AG04450 (cell line): ENCODE results near the gene GLRX. TPM values are rescaled to one million over a fixed set of nuclear protein-coding genes. Genes with fewer than 3 reads are reported as not detected.

Source experiments
- CTCF ChIA-PET: fragments of 300-600, 350-600 bp; formaldehyde crosslinking; extraction: SDS; loops from one replicate; lab custom pipeline; 2022; ENCODE audit warnings: antibody characterized with exemption, inconsistent platforms; lab: Charles Lee
- POLR2A ChIA-PET: fragments of 350-600 bp; formaldehyde crosslinking; extraction: SDS; loops from one replicate; lab custom pipeline; 2021; ENCODE audit warnings: antibody characterized with exemption, inconsistent platforms; lab: Yijun Ruan, JAX
- DNase-seq: peaks from one replicate; pipeline ENCODE4 v3.0.0-alpha.2; 2011; ENCODE audit warnings: low read depth, low spot score
- H3K27ac ChIP-seq: one replicate; pipeline ENCODE4 v1.5.1; 2012; ENCODE audit warnings: low read depth, low read length, control low read depth
- H3K27me3 ChIP-seq: one replicate; pipeline ENCODE4 v1.6.0; 2012; ENCODE audit warnings: low read length; ENCODE audit not compliant: control insufficient read depth, insufficient read depth
- H3K4me3 ChIP-seq: 2 replicates; pipeline ENCODE4 v1.5.1; 2011; ENCODE audit warnings: mild to moderate bottlenecking, low read depth, low read length, control low read depth
- H3K9me3 ChIP-seq: 2 replicates; pipeline ENCODE4 v1.5.1; 2012; ENCODE audit warnings: low read length; ENCODE audit not compliant: control insufficient read depth, insufficient read depth
- CTCF ChIP-seq: IDR thresholded peaks from 2 replicates; pipeline ENCODE4 v1.5.1; 2011; ENCODE audit warnings: low read depth, low read length, control low read depth, inconsistent platforms
- polyA plus RNA-seq: library from polyadenylated mRNA; depleted of rRNA; stranded (reverse); fragments of >200 nt; gene quantifications from 2 replicates; pipeline ENCODE4 v1.2.3, GENCODE V29; 2011; rRNA removed

Gene GLRX
- polyA plus RNA-seq, 1 experiment: 233 TPM

- H3K4me3 ChIP-seq: no peak overlapping the region
- no peaks in the 10 kb centered on the region for H3K9me3 ChIP-seq
- CTCF ChIA-PET: interaction anchor here (1.2 to 4.8 kb wide), 5 partner anchors 10 to 154 kb away, joined by 3 to 31 read pairs (median 5); no protein-coding TSS in a partner anchor
- POLR2A ChIA-PET: interaction anchor here (0.7 to 1.2 kb wide), 4 partner anchors 13 to 170 kb away, joined by 3 to 4 read pairs (median 3); partner anchors contain the start of genes GLRX and RFESD
- no peak overlapping the region for H3K27ac ChIP-seq
- H3K27me3 ChIP-seq: no peaks in the 10 kb centered on the region
- DNase-seq: no peak
- no peak for TF ChIP-seq CTCF
Measured at GRCh38 chr5:95770830-95771708, 51.5 kb downstream of the GLRX start.

GRCh38 chr5:95768731-95769130, 53.8 kb downstream of the GLRX start:
- no peak overlapping the region for H3K27ac ChIP-seq
- ChIA-PET POLR2A (interaction anchor here (0.6 kb wide), 1 partner anchor 135 kb away, joined by 6 read pairs; no protein-coding TSS in a partner anchor), CTCF (interaction anchor here (1.7 to 4.8 kb wide), 3 partner anchors 13 to 105 kb away, joined by 6 to 31 read pairs (median 7); no protein-coding TSS in a partner anchor)
- H3K27me3 ChIP-seq: no peaks in the 10 kb centered on the region
- H3K4me3 ChIP-seq: no peak overlapping the region
- TF ChIP-seq CTCF: no peak
- no peak for DNase-seq
- no peaks in the 10 kb centered on the region for H3K9me3 ChIP-seq

- Histone ChIP-seq H3K9me3 (no peaks in the 10 kb centered on the region), H3K27ac (no peak overlapping the region), H3K4me3 (no peak overlapping the region), H3K27me3 (no peaks in the 10 kb centered on the region)
- ChIA-PET POLR2A (no interaction called here), CTCF (no interaction called here)
- TF ChIP-seq CTCF: no peak
- no peak for DNase-seq
Measured at GRCh38 chr5:95763941-95764340, 58.6 kb downstream of the GLRX start.

Other genes starting within 250 kb of the GLRX start
- 0.17 and 0.24 TPM in 2 replicates for gene GPR150, start 202.6 kb downstream of the GLRX start, polyA plus RNA-seq
- 3.0 and 3.8 TPM in 2 replicates for gene RFESD, start 175.9 kb downstream of the GLRX start, polyA plus RNA-seq
- 1.8 and 2.4 TPM in 2 replicates for gene SPATA9, start 139.7 kb downstream of the GLRX start, polyA plus RNA-seq
- 303 and 360 TPM in 2 replicates for gene RHOBTB3, start 91.4 kb downstream of the GLRX start, polyA plus RNA-seq
- 99.7 and 131 TPM in 2 replicates for gene ELL2, start 139.1 kb upstream of the GLRX start, polyA plus RNA-seq